ENCODE data around the gene PSMD11.
"Not testable (repeated sequence)": the region's sequence is repeated elsewhere in the genome, so short reads cannot be mapped to it uniquely, and the experiment has no call there.

PSMD11 gene

DNA sequence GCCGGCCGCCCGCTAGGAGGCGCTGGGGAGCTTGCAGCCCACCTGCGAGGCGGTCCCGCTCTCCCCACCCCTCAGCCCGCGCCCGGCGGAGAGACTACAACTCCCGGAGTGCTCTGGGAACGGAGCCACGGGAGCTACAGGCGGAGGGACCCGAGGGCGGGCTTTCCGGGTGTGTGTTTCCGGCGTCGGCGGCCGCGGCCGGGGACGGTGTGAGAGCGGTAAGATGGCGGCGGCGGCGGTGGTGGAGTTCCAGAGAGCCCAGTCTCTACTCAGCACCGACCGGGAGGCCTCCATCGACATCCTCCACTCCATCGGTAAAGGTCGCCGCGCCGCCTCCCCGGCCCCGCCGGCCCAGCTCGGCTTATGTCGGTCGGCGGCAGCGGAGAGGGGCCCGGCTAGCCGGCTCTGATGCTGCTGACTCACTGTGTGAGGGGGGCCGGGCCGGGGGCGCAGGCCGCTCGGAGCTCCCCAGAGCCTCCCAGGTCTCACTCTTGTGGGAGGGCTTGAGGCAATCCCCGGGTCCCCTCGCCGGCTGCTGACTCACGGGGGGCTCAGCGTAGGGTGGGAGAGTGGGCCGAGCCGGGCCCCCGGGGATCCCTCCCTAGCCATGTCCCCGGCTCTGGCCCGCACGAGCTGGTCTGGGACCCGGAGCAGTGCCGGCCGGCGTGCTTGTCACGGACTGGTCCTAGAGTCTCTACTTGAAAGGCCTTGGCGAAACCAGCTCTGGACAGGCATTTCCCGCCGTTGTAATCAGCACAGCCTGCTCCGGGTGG, at the start of gene PSMD11:
Gene PSMD11 (plus strand): TSS at position 210 of the 773 bp plus-strand sequence. CDS start 14 bp downstream, at position 224.
- DNase-seq (ENCODE audit: low read depth), result peak; percentile 98

GRCh38 chr17:32396343-32396742, 48.0 kb upstream of the PSMD11 start:
- DNase-seq (ENCODE audit: low read depth), result no peak

- no peak for DNase-seq (ENCODE audit: low read depth)
These were observed 45.4 kb upstream of the PSMD11 start for GRCh38 chr17:32398946-32399345.

GRCh38 chr17:32410085-32410484, 34.2 kb upstream of the PSMD11 start:
- DNase-seq (ENCODE audit: low read depth), result not testable (repeated sequence)

DNA sequence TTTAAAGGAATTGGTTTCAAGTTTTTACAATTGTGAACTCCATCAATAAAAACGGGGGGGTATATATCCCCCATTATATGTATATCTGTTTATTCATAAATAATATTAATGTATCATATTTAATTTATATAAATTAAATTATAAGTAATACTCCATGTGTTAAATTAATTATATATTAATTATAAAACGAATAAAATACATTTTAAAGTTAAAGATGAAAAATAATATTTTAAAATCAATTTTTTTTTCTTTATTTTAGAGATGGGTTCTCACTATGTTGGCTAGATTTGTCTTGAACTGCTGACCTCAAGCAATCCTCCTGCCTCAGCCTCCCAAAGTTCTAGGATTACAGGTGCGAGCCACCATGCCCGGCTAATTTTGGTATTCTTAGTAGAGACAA, 17.4 kb upstream of the PSMD11 start:
- no peak for DNase-seq (ENCODE audit: low read depth)

DNA sequence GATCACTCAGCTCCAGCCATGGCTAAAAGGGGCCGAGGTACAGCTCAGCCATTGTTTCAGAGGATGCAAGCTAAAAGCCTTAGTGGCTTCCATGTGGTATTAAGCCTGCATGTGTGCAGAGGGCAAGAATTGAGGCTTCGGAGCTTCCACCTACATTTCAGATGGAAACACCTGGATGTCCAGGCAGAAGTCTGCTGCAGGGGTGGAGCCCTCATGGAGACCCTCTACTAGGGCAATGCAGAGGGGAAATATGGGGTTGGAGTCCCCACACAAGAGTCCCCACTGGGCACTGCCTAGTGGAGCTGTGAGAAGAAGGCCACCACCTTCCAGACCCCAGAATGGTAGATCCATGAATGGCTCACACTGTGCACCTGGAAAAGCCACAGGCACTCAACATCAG, 14.7 kb upstream of the PSMD11 start:
- no peak for DNase-seq (ENCODE audit: low read depth)

GRCh38 chr17:32440722-32441121, 3.6 kb upstream of the PSMD11 start:
- DNase-seq (ENCODE audit: low read depth), result no peak

- no peak for DNase-seq (ENCODE audit: low read depth)
These were observed 2.4 kb upstream of the PSMD11 start for GRCh38 chr17:32441886-32442285.

GRCh38 chr17:32443827-32444300, 446 bp upstream of the PSMD11 start:
- no peak for DNase-seq (ENCODE audit: low read depth)

DNA sequence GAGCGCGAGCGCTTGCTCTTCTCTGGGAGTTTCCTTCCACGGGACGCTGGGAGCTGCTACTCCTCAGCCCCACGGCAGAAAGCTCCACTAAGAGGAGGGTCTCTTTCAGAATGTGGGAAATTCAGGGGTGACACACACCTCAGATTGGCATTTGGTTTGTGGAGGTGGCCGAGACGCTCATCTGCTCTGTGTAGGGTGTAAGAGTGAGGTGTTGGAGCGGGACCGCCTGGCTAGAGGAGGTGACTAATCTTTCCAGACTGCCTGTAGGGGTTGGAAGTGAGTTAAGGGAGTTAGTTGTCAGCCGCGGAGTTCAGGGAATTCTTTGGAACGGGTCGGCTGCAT, 735 bp downstream of the PSMD11 start:
- peak; percentile 3 for DNase-seq (ENCODE audit: low read depth)

DNA sequence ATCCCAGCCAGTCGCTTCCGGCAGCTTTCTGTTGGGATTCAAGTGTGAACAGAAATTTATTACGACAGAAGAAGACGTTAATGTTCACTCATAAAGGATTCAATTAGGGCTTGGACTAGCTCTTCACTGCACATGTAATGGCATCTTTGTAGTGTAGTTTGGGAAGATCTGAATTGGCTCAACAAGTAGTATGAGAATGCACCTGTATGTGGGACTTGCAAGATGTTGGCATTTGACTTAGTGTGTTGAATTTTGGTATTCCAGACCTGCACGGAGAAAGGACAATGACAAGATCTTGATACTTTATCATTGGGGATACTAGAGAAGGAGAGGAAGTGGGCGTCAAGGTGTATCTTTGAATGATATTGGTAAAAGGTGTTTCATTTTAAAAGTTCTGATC, 1.2 kb downstream of the PSMD11 start:
- DNase-seq (ENCODE audit: low read depth), result no peak

GRCh38 chr17:32445971-32446370, 1.7 kb downstream of the PSMD11 start:
- no peak for DNase-seq (ENCODE audit: low read depth)

DNA sequence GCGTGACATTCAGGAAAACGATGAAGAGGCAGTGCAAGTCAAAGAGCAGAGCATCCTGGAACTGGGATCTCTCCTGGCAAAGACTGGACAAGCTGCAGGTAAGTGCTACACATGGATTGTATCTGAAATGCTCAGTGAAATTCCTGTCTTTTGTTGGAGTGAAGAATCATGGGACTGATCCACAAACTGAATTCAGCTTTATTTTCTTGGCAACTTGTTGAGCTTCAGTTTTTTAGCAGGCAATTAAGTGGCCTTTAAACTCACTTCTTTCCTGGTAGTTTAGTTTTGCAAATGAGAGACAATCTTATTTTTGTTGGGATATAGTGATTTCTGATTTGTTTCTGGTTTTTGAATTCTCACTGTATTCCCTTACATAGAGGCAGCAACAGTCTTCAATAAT, 2.6 kb downstream of the PSMD11 start:
- DNase-seq (ENCODE audit: low read depth), result no peak

- no peak for DNase-seq (ENCODE audit: low read depth)
These were observed 5.7 kb downstream of the PSMD11 start for GRCh38 chr17:32449963-32450362.

DNA sequence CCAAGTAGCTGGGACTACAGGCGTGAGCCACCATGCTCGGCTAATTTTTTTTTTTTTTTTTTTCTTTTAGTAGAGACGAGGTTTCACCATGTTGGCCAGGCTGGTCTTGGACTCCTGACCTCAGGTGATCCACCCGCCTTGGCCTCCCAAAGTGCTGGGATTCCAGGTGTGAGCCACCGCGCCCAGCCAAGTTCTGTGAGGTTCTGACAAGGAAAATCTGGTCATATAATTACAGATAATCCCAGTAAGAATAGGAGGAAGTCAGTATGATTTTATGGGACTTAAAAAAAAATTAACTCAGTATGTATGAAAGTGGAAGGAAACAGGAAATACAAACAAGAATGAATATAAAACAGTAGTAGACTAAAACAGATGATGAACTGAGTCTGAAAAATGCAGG, 6.1 kb downstream of the PSMD11 start:
- DNase-seq (ENCODE audit: low read depth), result not testable (repeated sequence)

GRCh38 chr17:32451879-32452278, 7.6 kb downstream of the PSMD11 start:
- DNase-seq (ENCODE audit: low read depth), result no peak

- DNase-seq (ENCODE audit: low read depth), result no peak
These were observed 8.0 kb downstream of the PSMD11 start for GRCh38 chr17:32452281-32452680.

DNA sequence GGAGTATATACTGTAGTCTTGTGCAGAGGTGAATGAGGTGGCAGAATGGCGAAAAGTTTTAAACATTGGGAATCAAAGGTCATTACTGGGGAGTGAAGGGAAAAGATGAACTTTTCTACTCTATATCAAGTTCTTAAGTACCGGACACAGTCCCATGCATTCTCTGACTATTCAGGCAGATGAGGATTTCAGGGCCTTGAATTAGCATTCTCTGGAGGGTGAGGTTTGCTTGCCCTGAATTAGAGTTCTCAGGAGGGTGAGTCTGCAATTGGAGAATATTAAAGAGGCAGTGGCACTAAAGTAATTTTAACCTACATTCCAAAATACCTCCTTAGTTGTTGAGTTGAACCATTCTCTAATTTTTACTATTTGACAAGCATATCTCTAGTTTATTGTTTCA, 9.1 kb downstream of the PSMD11 start:
- no peak for DNase-seq (ENCODE audit: low read depth)

DNA sequence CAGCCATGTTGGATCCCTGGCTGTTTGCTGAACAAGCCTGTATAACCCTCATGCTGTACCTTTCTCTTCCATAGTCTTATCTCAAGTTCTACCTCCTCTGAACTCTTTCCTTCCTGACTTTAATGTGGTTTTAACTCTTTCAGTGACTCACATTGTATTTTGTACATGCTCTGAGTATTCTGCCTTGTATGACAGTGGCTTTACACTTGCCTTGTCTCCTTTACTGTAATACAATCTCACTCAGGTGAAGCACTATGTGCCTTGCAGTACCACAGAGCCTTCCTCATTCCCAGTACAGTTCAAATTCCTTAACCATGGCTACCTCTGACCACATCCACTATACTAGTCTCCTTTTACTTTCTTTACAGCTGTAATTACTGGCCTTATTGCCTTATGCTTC, 14.1 kb downstream of the PSMD11 start:
- no peak for DNase-seq (ENCODE audit: low read depth)

DNA sequence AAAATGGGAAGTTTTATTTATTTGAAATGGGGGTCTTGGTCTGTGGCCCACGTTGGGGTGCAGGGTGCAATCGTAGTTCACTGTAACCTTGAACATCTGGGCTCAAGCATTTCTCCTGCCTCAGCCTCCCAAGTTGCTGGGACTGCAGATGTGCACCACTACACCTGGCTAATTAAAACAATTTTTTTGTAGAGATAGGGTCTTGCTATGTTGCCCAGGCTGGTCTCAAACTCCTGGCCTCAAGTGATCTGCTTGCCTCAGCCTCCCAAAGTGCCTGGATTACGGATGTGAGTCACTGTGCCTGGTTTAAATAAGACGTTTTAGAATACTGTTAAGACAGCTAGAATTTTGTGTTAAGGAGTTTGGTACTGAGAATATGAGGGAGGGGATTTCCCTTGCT, 15.7 kb downstream of the PSMD11 start:
- no peak for DNase-seq (ENCODE audit: low read depth)

- DNase-seq (ENCODE audit: low read depth), result no peak
These were observed 17.2 kb downstream of the PSMD11 start for GRCh38 chr17:32461498-32461852.

- DNase-seq (ENCODE audit: low read depth), result no peak
These were observed 17.7 kb downstream of the PSMD11 start for GRCh38 chr17:32461853-32462617.

DNA sequence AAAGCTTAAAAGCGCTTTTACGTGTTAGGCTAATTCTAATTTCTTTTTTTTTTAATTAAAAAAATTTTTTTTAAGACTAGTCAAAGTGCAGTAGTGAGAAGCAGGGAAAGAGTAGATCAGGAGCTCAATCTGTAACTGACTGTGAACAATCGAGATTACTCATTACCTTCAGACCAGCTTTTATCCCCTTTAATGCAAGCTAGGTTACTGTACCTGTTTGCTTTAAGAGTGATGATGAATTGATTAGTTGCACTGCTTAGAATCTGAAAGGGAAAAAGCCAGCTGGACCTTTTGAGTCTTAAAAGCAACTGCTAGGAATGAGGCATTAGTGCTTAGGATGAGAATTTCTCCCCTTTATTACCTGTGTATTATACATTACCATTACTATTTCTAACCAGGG, 19.0 kb downstream of the PSMD11 start:
- no peak for DNase-seq (ENCODE audit: low read depth)

DNA sequence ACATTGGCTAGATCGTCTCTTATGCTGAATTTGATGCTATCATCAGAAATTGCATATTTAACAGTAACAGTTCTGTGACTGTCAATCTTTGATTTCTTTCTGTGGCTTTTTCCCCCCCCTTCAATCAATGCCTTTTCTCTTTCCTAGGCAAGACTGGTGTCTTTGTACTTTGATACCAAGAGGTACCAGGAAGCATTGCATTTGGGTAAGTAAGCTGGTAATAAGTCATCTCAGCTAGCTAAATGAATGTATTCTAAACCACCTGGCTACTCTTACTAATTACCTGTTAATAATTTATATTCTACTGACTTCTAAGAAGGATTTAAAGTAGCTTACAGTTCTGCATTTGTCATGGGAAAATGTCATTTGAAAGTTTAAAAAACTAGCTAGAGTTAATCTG, 20.1 kb downstream of the PSMD11 start:
- no peak for DNase-seq (ENCODE audit: low read depth)

All from stimulated activated CD8-positive, alpha-beta memory T cell treated with anti-CD3 and anti-CD28 coated beads, Interleukin-15, amount 100 ng/mL, for 24 hours (primary cell).